LNCAP (cell line): ENCODE measurements around the gene ARMC2.

Experiments
- CTCF ChIP-seq: fragments of 450-650 bp; IDR thresholded peaks from 2 replicates; pipeline ENCODE4 v1.5.1; 2017; ENCODE audit warnings: mild to moderate bottlenecking

The ARMC2 gene

GRCh38 chr6:108944707-108945680, 96.8 kb downstream of the ARMC2 start:
- TF ChIP-seq CTCF: no peak

GRCh38 chr6:108945681-108946159, 97.5 kb downstream of the ARMC2 start:
- TF ChIP-seq CTCF: no peak

- TF ChIP-seq CTCF: no peak
Measured at GRCh38 chr6:108946695-108947094, 98.5 kb downstream of the ARMC2 start.

- TF ChIP-seq CTCF: no peak
Measured at GRCh38 chr6:108947114-108947854, 99.1 kb downstream of the ARMC2 start.

- TF ChIP-seq CTCF: no peak
Measured at GRCh38 chr6:108948181-108948661, 100.0 kb downstream of the ARMC2 start.

GRCh38 chr6:108951351-108951953, 103.2 kb downstream of the ARMC2 start:
- no peak for TF ChIP-seq CTCF

- no peak for TF ChIP-seq CTCF
Measured at GRCh38 chr6:108952776-108953486, 104.7 kb downstream of the ARMC2 start.
